ENCODE data around the gene NFIC.
"Not testable (repeated sequence)": the region's sequence is repeated elsewhere in the genome, so short reads cannot be mapped to it uniquely, and the experiment has no call there.

NFIC gene

GRCh38 chr19:3497757-3498520 lies 131.6 kb downstream of the NFIC start:
- DNase-seq = no peak

GRCh38 chr19:3499738-3500428 lies 133.5 kb downstream of the NFIC start:
- DNase-seq = no peak

- DNase-seq = peak; percentile 94
Observed at GRCh38 chr19:3500429-3501101, 134.2 kb downstream of the NFIC start, which contains the start of gene DOHH. TSS of gene DOHH (minus strand) at chr19:3500674. CDS start at chr19:3496814, 3,860 bp downstream.

GRCh38 chr19:3501780-3502179 lies 135.4 kb downstream of the NFIC start:
- DNase-seq = no peak

GRCh38 chr19:3503036-3503572 lies 136.7 kb downstream of the NFIC start:
- no peak for DNase-seq

GRCh38 chr19:3504735-3505134 lies 138.4 kb downstream of the NFIC start:
- DNase-seq = no peak

- peak; percentile 98 for DNase-seq
Observed at GRCh38 chr19:3505598-3506383, 139.4 kb downstream of the NFIC start, which contains the start of gene FZR1. TSS of gene FZR1 (plus strand) at chr19:3506311. CDS start at chr19:3522990, 16,679 bp downstream.

GRCh38 chr19:3506384-3507340 lies 140.3 kb downstream of the NFIC start:
- no peak for DNase-seq

- DNase-seq = no peak
Observed at GRCh38 chr19:3507371-3508120, 141.2 kb downstream of the NFIC start.

GRCh38 chr19:3508121-3508661 lies 141.8 kb downstream of the NFIC start:
- DNase-seq = not testable (repeated sequence)

- no peak for DNase-seq
Observed at GRCh38 chr19:3508771-3509535, 142.6 kb downstream of the NFIC start.

GRCh38 chr19:3509566-3509989 lies 143.2 kb downstream of the NFIC start:
- no peak for DNase-seq

GRCh38 chr19:3510727-3511126 lies 144.3 kb downstream of the NFIC start:
- DNase-seq = no peak

- DNase-seq = no peak
Observed at GRCh38 chr19:3511506-3512251, 145.3 kb downstream of the NFIC start.

- DNase-seq = no peak
Observed at GRCh38 chr19:3512562-3513228, 146.3 kb downstream of the NFIC start.

- DNase-seq = no peak
Observed at GRCh38 chr19:3513229-3514140, 147.1 kb downstream of the NFIC start.

- no peak for DNase-seq
Observed at GRCh38 chr19:3514930-3515329, 148.5 kb downstream of the NFIC start.

Data from NCI-H774 (cell line).